Endothelial cell of umbilical vein (primary cell): ENCODE results near the gene PPM1H. TPM values are rescaled to one million over a fixed set of nuclear protein-coding genes. Genes with fewer than 3 reads are reported as not detected.

Source experiments
- BruUV-seq: library from RNA; stranded (reverse); fragments of 400-500 nt; replicated peaks from 2 replicates; lab custom pipeline; 2021; lab: Mats Ljungman, UMichigan
- CTCF ChIA-PET: fragments of 300-600, 350-600 bp; sonication (Branson Sonifier 250); formaldehyde crosslinking; loops from one replicate; lab custom pipeline; 2021; ENCODE audit warnings: antibody characterized with exemption, inconsistent platforms; lab: Charles Lee
- POLR2A ChIA-PET: fragments of 300-600, 350-600 bp; sonication (Branson Sonifier 250); formaldehyde crosslinking; loops from one replicate; lab custom pipeline; 2021; ENCODE audit warnings: antibody characterized with exemption, inconsistent platforms; lab: Charles Lee
- DNase-seq: peaks from one replicate; pipeline ENCODE4 v3.0.0-alpha.2; 2011; ENCODE audit warnings: low read depth, low spot score
- FAIRE-seq: peaks from 2 replicates; lab custom pipeline; 2011; peaks lifted over from hg19 to GRCh38; lab: Jason Lieb, UNC
- H2AFZ ChIP-seq: 2 replicates; pipeline ENCODE4 v1.6.0; 2012; ENCODE audit warnings: low read depth, low read length, control low read depth, inconsistent platforms
- H3K27ac ChIP-seq: 2 replicates; pipeline ENCODE4 v1.5.1; 2011; ENCODE audit warnings: low read depth, mild to moderate bottlenecking, control low read depth, low read length, moderate library complexity; ENCODE audit not compliant: insufficient read depth
- H3K27me3 ChIP-seq, 2 experiments: 2 replicates each; pipeline versions ENCODE4 v1.6.0 to v1.6.1; 2011; ENCODE audit warnings: low read length in 2 of 2, mixed read lengths in 1 of 2; ENCODE audit not compliant: control insufficient read depth in 2 of 2, insufficient read depth in 2 of 2
- H3K36me3 ChIP-seq, 2 experiments: 2 replicates in 1 of 2; 3 replicates in 1 of 2; pipeline ENCODE4 v1.5.1; 2011; ENCODE audit warnings: low read length in 2 of 2, mild to moderate bottlenecking in 1 of 2, moderate library complexity in 1 of 2; ENCODE audit not compliant: control insufficient read depth in 2 of 2, insufficient read depth in 2 of 2; ENCODE audit errors: extremely low read depth in 1 of 2
- H3K4me1 ChIP-seq: 3 replicates; pipeline ENCODE4 v1.5.1; 2011; ENCODE audit warnings: mild to moderate bottlenecking, low read length; ENCODE audit not compliant: control insufficient read depth, insufficient read depth; ENCODE audit errors: extremely low read depth
- H3K4me2 ChIP-seq: 2 replicates; pipeline ENCODE4 v1.6.1; 2011; ENCODE audit warnings: low read length, control low read depth, mixed read lengths; ENCODE audit not compliant: insufficient read depth
- H3K4me3 ChIP-seq, 3 experiments: fragments of 200-600 bp in 1 of 3; sonication (generic), shearing (Covaris generic) in 1 of 3; replicated peaks in 1 of 3; 2 replicates each; pipeline ENCODE4 v1.5.1; 2011 to 2016; ENCODE audit warnings: control low read depth in 3 of 3, low read length in 3 of 3, mild to moderate bottlenecking in 2 of 3, inconsistent platforms in 1 of 3, low read depth in 1 of 3, moderate library complexity in 1 of 3; ENCODE audit not compliant: insufficient read depth in 1 of 3
- H3K79me2 ChIP-seq: 2 replicates; pipeline ENCODE4 v1.6.0; 2012; ENCODE audit warnings: low read length, inconsistent platforms; ENCODE audit not compliant: control insufficient read depth, insufficient read depth
- H3K9ac ChIP-seq: replicated peaks from 2 replicates; pipeline ENCODE3; 2011; ENCODE audit warnings: low read length, control low read depth; ENCODE audit not compliant: insufficient read depth; ENCODE audit errors: extremely low read depth
- H3K9me1 ChIP-seq: replicated peaks from 3 replicates; pipeline ENCODE4 v1.6.0; 2011; ENCODE audit warnings: mild to moderate bottlenecking, low read length; ENCODE audit not compliant: control insufficient read depth, insufficient read depth; ENCODE audit errors: extremely low read depth
- H3K9me3 ChIP-seq: replicated peaks from 2 replicates; pipeline ENCODE4 v1.5.1; 2012; ENCODE audit warnings: low read length, inconsistent platforms; ENCODE audit not compliant: control insufficient read depth, insufficient read depth
- H4K20me1 ChIP-seq: replicated peaks from 2 replicates; pipeline ENCODE3; 2011; ENCODE audit warnings: mild to moderate bottlenecking, low read length; ENCODE audit not compliant: control insufficient read depth, insufficient read depth; ENCODE audit errors: extremely low read depth
- CTCF ChIP-seq, 2 donors: IDR thresholded peaks; 1 replicate in 1 of 2; 2 replicates in 1 of 2; pipeline ENCODE4 v1.5.1; 2011; ENCODE audit warnings: low read length in 2 of 2, mild to moderate bottlenecking in 2 of 2, moderate library complexity in 2 of 2, control low read depth in 1 of 2, inconsistent platforms in 1 of 2, low read depth in 1 of 2; ENCODE audit not compliant: insufficient read depth in 1 of 2; ENCODE audit errors: extremely low read depth in 1 of 2
- EZH2 ChIP-seq: IDR thresholded peaks from 2 replicates; pipeline ENCODE4 v1.6.1; 2012; ENCODE audit warnings: borderline replicate concordance, low read depth, mild to moderate bottlenecking, moderate library complexity, low read length, inconsistent platforms; ENCODE audit not compliant: severe bottlenecking
- FOS ChIP-seq: IDR thresholded peaks from 2 replicates; pipeline ENCODE4 v1.6.1; 2011; ENCODE audit warnings: mild to moderate bottlenecking, low read length, moderate library complexity, borderline replicate concordance; ENCODE audit not compliant: insufficient read depth
- GATA2 ChIP-seq: IDR thresholded peaks from 2 replicates; pipeline ENCODE4 v1.7.0; 2011; ENCODE audit warnings: low read depth, mild to moderate bottlenecking, moderate library complexity, mixed read lengths, low read length; ENCODE audit not compliant: insufficient read length, insufficient read depth
- JUN ChIP-seq: IDR thresholded peaks from 2 replicates; pipeline ENCODE4 v1.6.1; 2011; ENCODE audit warnings: borderline replicate concordance, low read depth; ENCODE audit not compliant: insufficient read length, insufficient read depth
- MAX ChIP-seq: IDR thresholded peaks from 2 replicates; pipeline ENCODE4 v1.6.1; 2011; ENCODE audit not compliant: insufficient read depth, insufficient read length
- MYC ChIP-seq: IDR thresholded peaks from one replicate; pipeline ENCODE4 v1.6.1; 2011; ENCODE audit warnings: mild to moderate bottlenecking, low read depth, low read length
- POLR2A ChIP-seq: IDR thresholded peaks from 2 replicates; pipeline ENCODE4 v1.6.1; 2012; ENCODE audit warnings: low read depth, mild to moderate bottlenecking, control low read depth, low read length
- POLR2AphosphoS5 ChIP-seq: IDR thresholded peaks from 2 replicates; pipeline ENCODE4 v1.6.1; 2012; ENCODE audit warnings: low read depth, mild to moderate bottlenecking, control low read depth, low read length, moderate library complexity; ENCODE audit not compliant: insufficient read depth
- dilution Hi-C: fragments of 300-500 bp; cut with MboI; formaldehyde crosslinking; loops from one replicate; pipeline ENCODE4 v1.15.0; 2019; ENCODE audit warnings: low sequenced_read_pairs; ENCODE audit not compliant: extremely low pct_ligation_motif_present
- intact Hi-C: fragments of 100-400 bp; cut with micrococcal nuclease; formaldehyde crosslinking; loops from one replicate; pipeline ENCODE4 v1.10.0; 2022
- polyA plus RNA-seq, 4 experiments: library from polyadenylated mRNA; depleted of rRNA in 3 of 4; stranded (reverse) in 3 of 4; unstranded in 1 of 4; fragments of >200 nt; gene quantifications; 2 replicates each; pipeline versions ENCODE4 v1.2.1 to v1.2.3, GENCODE V29; 2011 to 2012; ENCODE audit warnings: missing spikeins in 1 of 4
- total RNA-seq: library from RNA; stranded (reverse); gene quantifications from 2 replicates; pipeline ENCODE4 v1.2.3, GENCODE V29; 2021

Gene PPM1H
- total and polyA plus RNA-seq, 2 donors (not counting 3 experiments of a cell fraction or from before 2014, with no cell fraction given): 1.0 to 7.2 TPM

GRCh38 chr12:62960324-62960723 lies 25.4 kb upstream of the PPM1H start:
- H3K27me3 ChIP-seq: peaks cover 0 to 4% of the 10 kb centered on the region in 2 experiments
- H3K4me3 ChIP-seq: no peak overlapping the region
- no peak overlapping the region for H2AFZ ChIP-seq
- H3K4me1 ChIP-seq: no peaks in the 10 kb centered on the region
- no peak overlapping the region for H3K9ac ChIP-seq
- no peaks in the 10 kb centered on the region for H4K20me1 ChIP-seq
- POLR2A ChIA-PET: no interaction called here
- BruUV-seq: no TSS peak
- DNase-seq (no peak), FAIRE-seq (no peak)
- CTCF ChIA-PET: no interaction called here
- no peaks in the 10 kb centered on the region for H3K9me1 ChIP-seq
- no peak overlapping the region for H3K27ac ChIP-seq
- no peak for TF ChIP-seq MYC
- no peak for TF ChIP-seq MAX
- TF ChIP-seq GATA2: no peak
- no peak for TF ChIP-seq EZH2
- TF ChIP-seq JUN: no peak
- TF ChIP-seq POLR2A: no peak
- TF ChIP-seq FOS: no peak
- TF ChIP-seq POLR2AphosphoS5: no peak
- no peak for TF ChIP-seq CTCF (IDR thresholded peaks at IDR 0.05; ENCODE audit: extremely low read depth in 1 of 2, insufficient read depth in 1 of 2, low read depth in 1 of 2, low read length in 2 of 2)
- H3K9me3 ChIP-seq: no peaks in the 10 kb centered on the region
- no peak overlapping the region for H3K4me2 ChIP-seq
- dilution Hi-C loops: no loop called here
- no peaks in the 10 kb centered on the region for H3K79me2 ChIP-seq
- H3K36me3 ChIP-seq: no peaks in the 10 kb centered on the region
- intact Hi-C loops: no loop called here
